ENCODE measurements around the gene FCN2.

FCN2 gene

DNA sequence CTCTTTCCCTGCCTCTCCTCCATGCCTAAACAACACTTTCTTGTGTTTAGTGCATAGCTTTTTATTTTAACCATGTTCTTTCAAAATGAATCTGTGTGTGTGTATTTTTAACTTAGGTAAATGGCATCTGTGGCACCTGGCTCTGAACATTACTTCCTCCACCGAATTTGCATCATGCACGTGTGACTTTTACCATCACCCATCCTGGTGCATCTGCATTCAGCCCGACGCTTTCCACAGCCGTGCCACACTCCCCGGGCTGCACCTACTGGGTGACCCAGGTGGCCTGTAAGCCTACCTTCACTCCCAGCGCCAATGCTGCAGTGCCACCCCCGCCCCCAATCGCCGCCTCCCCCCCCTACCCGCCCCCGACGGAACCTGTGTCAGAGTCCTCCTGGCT, 49.8 kb downstream of the FCN2 start:
- no peak for DNase-seq (ENCODE audit: low read depth in 2 of 2)

DNA sequence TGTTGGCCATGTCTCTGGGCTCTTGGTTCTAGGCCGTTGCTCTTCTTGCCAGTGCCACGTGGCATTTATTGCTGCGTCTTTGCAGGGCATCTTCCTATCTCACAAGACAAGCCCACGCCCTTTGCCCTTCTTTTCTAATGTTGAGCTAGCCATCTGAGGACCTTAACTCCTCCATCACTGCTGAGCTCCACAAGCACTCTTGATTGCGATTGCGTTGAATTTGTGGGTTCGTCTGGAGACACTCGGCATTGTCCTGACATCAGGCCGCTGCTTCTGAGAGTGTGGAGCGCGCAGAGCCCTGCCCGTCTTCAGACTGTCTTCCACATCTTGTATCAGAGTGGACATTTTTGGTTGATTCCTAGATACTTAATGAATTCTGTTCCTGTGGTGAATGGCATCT, 51.6 kb downstream of the FCN2 start:
- DNase-seq (ENCODE audit: low read depth in 2 of 2): no peak

DNA sequence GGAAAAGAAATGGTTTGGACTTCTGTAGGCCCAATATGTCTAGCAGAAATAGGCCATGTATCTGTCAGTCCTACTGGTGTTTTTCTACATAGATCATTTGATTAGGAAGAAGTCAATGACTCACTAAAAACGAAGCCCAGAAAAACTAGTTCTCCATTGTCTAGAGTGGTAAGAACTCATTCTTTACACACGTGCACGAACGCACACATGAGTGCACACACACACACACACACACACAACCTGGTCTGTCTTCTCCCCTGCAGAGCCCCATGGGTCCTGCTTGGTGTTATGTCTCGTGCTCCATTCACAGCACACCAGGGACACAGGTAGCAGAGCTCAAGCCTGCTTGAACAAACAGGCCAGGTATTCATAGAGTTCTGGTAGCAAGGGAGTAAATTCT, 52.0 kb downstream of the FCN2 start:
- no peak for DNase-seq (ENCODE audit: low read depth in 2 of 2)

DNA sequence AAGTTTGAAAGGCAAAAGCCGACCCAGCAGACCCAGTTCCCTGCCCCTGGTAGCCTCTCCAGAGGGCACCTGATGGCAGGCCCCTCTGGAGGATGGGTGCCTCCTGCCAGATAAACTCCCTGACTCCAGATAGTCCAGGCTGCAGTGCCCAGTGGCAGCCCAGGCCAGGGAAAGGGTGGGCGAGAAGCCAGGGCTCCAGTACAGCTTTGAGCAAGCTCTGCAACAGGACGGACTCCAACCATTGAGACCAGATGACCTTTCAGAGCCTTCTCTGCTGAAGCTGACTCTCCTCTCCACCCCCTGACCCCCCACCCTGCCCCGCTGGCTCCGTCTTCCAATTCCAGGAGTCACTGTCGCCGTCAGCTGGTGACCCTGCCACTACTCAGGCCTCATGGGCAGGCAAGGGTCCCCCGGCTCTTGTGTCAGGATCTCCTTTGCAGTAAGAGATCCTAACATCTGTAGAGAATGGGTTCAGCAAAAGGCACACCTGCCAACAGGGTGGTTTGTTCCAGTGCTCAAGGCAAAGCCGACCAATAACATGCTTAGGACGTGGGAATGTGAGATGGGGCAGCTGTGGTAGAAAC, 52.6 kb downstream of the FCN2 start:
- no peak for DNase-seq (ENCODE audit: low read depth in 2 of 2)

DNA sequence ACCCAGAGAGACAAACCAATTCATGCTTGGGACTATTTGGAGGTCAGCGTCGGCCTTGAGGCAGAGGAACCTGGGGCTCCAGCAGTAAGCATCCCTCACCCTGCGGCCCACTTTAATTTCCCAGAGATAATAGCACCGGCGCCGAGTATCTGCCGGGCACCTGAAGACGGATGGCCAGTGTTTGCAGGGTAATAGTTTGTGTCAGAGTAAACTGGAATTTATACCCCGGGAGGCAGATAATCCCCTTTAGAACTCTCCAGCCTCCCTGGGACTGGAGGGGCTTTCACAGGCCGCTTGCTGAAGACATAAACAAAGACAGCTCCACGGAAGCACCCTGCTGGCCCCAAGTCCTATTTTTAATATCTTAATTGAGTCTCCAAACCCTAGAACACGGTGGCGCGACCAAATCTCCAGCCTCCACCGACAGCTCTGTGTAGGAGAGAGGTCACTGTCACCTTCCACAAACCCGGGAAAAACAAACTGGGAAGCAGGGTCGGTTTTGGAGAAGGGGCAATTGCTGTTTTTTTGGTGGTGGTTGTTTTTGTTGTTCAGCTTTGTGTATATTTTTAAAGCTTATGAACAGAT, 54.5 kb downstream of the FCN2 start:
- DNase-seq (ENCODE audit: low read depth in 2 of 2): no peak

DNA sequence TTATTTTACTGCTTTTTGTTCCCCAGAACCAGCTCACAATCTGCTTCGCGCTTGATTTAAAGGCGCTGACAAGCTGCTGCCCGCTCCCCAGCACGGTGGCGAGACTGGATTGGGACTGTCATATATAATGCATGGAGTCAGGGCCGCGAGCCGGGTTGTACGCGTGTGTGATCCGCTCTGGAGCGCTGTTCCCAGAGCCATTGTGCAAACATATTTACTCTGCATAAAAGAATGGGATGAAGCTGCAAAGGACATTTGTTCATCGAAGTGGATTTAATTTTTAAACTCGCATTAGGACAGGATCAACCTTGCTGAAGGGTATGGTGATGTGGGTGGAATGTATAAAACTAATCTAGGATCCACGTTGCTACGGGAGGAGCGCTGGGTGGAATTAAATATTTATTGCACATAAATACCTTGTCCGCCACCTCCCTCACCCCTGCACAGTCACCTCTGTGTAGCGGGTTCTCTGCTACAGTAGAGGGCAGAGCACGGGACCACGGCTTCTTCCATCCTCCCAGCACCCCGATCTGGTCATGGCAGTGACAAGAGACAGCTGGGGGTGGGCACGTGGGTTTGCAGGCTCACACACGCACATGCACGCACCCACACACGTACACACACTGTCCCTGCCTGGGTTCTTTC, 55.2 kb downstream of the FCN2 start:
- no peak for DNase-seq (ENCODE audit: low read depth in 2 of 2)

DNA sequence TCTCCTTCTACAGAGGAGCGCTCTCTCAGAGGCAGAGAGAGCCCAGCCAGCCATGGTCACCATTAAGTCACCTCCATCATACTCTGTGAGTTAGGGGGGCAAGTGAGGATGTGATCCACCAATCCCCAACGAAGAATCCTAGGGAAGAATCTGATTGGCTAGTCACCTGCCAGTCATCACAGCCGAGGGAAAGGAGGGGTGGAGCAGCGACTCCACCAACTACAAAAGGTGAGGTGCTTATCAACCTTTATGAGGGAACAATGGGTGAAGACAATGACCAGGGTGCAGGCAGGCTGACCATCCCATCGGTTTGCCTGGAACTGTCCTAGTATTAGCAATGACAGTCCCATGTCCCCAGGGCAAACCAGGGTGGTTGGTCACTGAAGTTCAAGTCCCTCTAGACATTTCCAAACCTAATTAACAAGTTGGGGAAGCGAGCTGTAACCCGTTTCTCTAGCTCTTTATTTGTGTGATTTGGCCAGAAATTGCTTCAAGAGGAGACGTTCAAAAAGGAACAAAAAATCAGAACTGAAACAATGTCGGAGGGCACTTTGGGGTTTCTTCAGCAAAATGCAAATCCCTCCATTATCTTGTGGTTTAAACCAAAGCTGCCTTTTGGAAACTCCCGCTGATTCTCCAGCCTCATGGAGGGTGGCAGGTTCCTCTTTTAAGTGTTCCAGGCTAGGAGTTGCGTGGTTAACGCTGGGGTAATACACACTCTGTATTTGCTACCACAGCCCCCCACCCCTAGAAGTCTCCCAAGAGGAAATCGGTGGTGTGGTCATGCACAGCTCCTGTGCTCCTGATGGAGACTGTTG, 55.9 kb downstream of the FCN2 start:
- no peak for DNase-seq (ENCODE audit: low read depth in 2 of 2)

Measured in stimulated activated CD4-positive, alpha-beta T cell treated with anti-CD3 and anti-CD28 coated beads, Interleukin-15, amount 100 ng/mL, for 48 hours (primary cell).